Hepatocyte (in vitro differentiated cells): ENCODE measurements around the gene ZNF267. TPM values are rescaled to one million over a fixed set of nuclear protein-coding genes. Genes with fewer than 3 reads are reported as not detected.
"Not testable (repeated sequence)": the region's sequence is repeated elsewhere in the genome, so short reads cannot be mapped to it uniquely, and the experiment has no call there.

Experiments used
- DNase-seq: peaks from one replicate; pipeline ENCODE4 v3.0.0-alpha.2; 2016; ENCODE audit warnings: low spot score
- H2AFZ ChIP-seq: fragments of 200-600 bp; sonication (generic); 2 replicates; pipeline ENCODE4 v1.6.0; 2016; ENCODE audit warnings: antibody characterized with exemption, mild to moderate bottlenecking
- H3K27ac ChIP-seq: fragments of 200-600 bp; sonication (generic); 2 replicates; pipeline ENCODE4 v1.5.1; 2016; ENCODE audit warnings: mild to moderate bottlenecking
- H3K27me3 ChIP-seq: fragments of 200-600 bp; sonication (generic); 2 replicates; pipeline ENCODE4 v1.6.1; 2016
- H3K36me3 ChIP-seq: fragments of 200-600 bp; sonication (generic); replicated peaks from 2 replicates; pipeline ENCODE4 v1.5.1; 2016; ENCODE audit warnings: low read depth; ENCODE audit not compliant: insufficient read depth
- H3K4me1 ChIP-seq: fragments of 200-600 bp; sonication (generic); 2 replicates; pipeline ENCODE4 v1.5.1; 2016; ENCODE audit warnings: mild to moderate bottlenecking, moderate library complexity; ENCODE audit not compliant: insufficient read depth
- H3K4me2 ChIP-seq: fragments of 200-600 bp; sonication (generic); 2 replicates; pipeline ENCODE4 v1.6.0; 2016
- H3K4me3 ChIP-seq: fragments of 200-600 bp; sonication (generic); 2 replicates; pipeline ENCODE4 v1.5.1; 2016; ENCODE audit warnings: mild to moderate bottlenecking
- H3K79me2 ChIP-seq: fragments of 200-600 bp; sonication (generic); 2 replicates; pipeline ENCODE4 v1.6.0; 2017; ENCODE audit warnings: mild to moderate bottlenecking
- H3K9me2 ChIP-seq: fragments of 200-600 bp; sonication (generic); replicated peaks from 2 replicates; pipeline ENCODE4 v1.6.0; 2017; ENCODE audit warnings: mild to moderate bottlenecking; ENCODE audit not compliant: insufficient read depth
- H3K9me3 ChIP-seq: fragments of 200-600 bp; sonication (generic); 2 replicates; pipeline ENCODE4 v1.5.1; 2016; ENCODE audit warnings: low read depth, mild to moderate bottlenecking
- H4K20me1 ChIP-seq: fragments of 200-600 bp; sonication (generic); 2 replicates; pipeline ENCODE4 v1.6.0; 2016; ENCODE audit warnings: mild to moderate bottlenecking; ENCODE audit not compliant: insufficient read depth, poor library complexity, severe bottlenecking
- CTCF ChIP-seq: fragments of 200-600 bp; sonication (generic); IDR thresholded peaks from 2 replicates; pipeline ENCODE4 v1.5.1; 2016; ENCODE audit warnings: antibody characterized with exemption, mild to moderate bottlenecking; ENCODE audit not compliant: poor library complexity
- EZH2 ChIP-seq: fragments of 200-600 bp; sonication (generic); IDR thresholded peaks from 2 replicates; pipeline ENCODE4 v1.6.1; 2016; ENCODE audit warnings: antibody characterized with exemption, mild to moderate bottlenecking, borderline replicate concordance
- EZH2phosphoT487 ChIP-seq: fragments of 200-600 bp; sonication (generic); IDR thresholded peaks from one replicate; pipeline ENCODE4 v1.6.1; 2018; ENCODE audit warnings: antibody characterized with exemption, mild to moderate bottlenecking, low read depth, moderate library complexity; ENCODE audit not compliant: unreplicated experiment, severe bottlenecking
- WGBS: methylation state at CpG from one replicate; pipeline ENCODE4 v1.1.6; 2016; ENCODE audit warnings: low lambda C conversion rate; ENCODE audit errors: missing lambda C conversion rate; 5-methylcytosine and 5-hydroxymethylcytosine counted together
- polyA plus RNA-seq: library from polyadenylated mRNA; unstranded; fragments of >200 nt; fragmentation: Nextera tagmentation; extraction: Ambion mirVana; gene quantifications from 2 replicates; pipeline ENCODE4 v1.2.1, GENCODE V29; 2016
- total RNA-seq: library from RNA; depleted of rRNA; stranded (reverse); fragments of >200 nt; gene quantifications from 2 replicates; pipeline ENCODE4 v1.2.3, GENCODE V29; 2014

ZNF267 gene
- total and polyA plus RNA-seq, 2 experiments from 2014 or later = 6.4 to 18.2 TPM

GRCh38 chr16:31886227-31886626, 12.6 kb downstream of the ZNF267 start:
- no peaks in the 10 kb centered on the region for H3K9me2 ChIP-seq
- H2AFZ ChIP-seq = no peak overlapping the region
- H3K4me2 ChIP-seq = no peak overlapping the region
- DNase-seq = no peak
- H3K4me1 ChIP-seq = no peaks in the 10 kb centered on the region
- no peaks in the 10 kb centered on the region for H3K27me3 ChIP-seq
- TF ChIP-seq EZH2 = no peak
- no peak for TF ChIP-seq CTCF
- no peak for TF ChIP-seq EZH2phosphoT487
- no peaks in the 10 kb centered on the region for H4K20me1 ChIP-seq
- H3K79me2 ChIP-seq = peaks cover 87% of the 10 kb centered on the region
- no peak overlapping the region for H3K4me3 ChIP-seq
- peaks cover 5% of the 10 kb centered on the region for H3K36me3 ChIP-seq
- peaks cover 5% of the 10 kb centered on the region for H3K9me3 ChIP-seq
- no peak overlapping the region for H3K27ac ChIP-seq
- 99% methylated on average over 4 of the region's 4 CpGs for WGBS

- no peak for DNase-seq
- no peaks in the 10 kb centered on the region for H3K4me1 ChIP-seq
- TF ChIP-seq EZH2 (no peak), CTCF (no peak), EZH2phosphoT487 (no peak)
- H3K4me3 ChIP-seq = no peak overlapping the region
- no peak overlapping the region for H3K27ac ChIP-seq
- no peak overlapping the region for H2AFZ ChIP-seq
- peaks cover 11% of the 10 kb centered on the region for H3K9me3 ChIP-seq
- H3K9me2 ChIP-seq = no peaks in the 10 kb centered on the region
- peaks cover 11% of the 10 kb centered on the region for H3K36me3 ChIP-seq
- H3K4me2 ChIP-seq = no peak overlapping the region
- no peaks in the 10 kb centered on the region for H4K20me1 ChIP-seq
- H3K27me3 ChIP-seq = no peaks in the 10 kb centered on the region
- peaks cover 67% of the 10 kb centered on the region for H3K79me2 ChIP-seq
Observed at GRCh38 chr16:31888735-31889134, 15.1 kb downstream of the ZNF267 start.

- H3K4me1 ChIP-seq, H3K9me2 ChIP-seq, H3K4me2 ChIP-seq, H3K4me3 ChIP-seq, H2AFZ ChIP-seq, DNase-seq, H3K27me3 ChIP-seq, H3K27ac ChIP-seq, H4K20me1 ChIP-seq: not testable (repeated sequence)
- H3K79me2 ChIP-seq = peaks cover 46% of the 10 kb centered on the region
- 98% methylated on average over 4 of the region's 4 CpGs for WGBS
- peaks cover 22% of the 10 kb centered on the region for H3K36me3 ChIP-seq
- peaks cover 25% of the 10 kb centered on the region for H3K9me3 ChIP-seq
Observed at GRCh38 chr16:31892111-31892510, 18.5 kb downstream of the ZNF267 start.

GRCh38 chr16:31893824-31894223, 20.2 kb downstream of the ZNF267 start:
- Histone ChIP-seq H4K20me1 (no peaks in the 10 kb centered on the region), H3K36me3 (peaks cover 26% of the 10 kb centered on the region), H3K4me2 (no peak overlapping the region), H3K27ac (no peak overlapping the region), H3K79me2 (peaks cover 39% of the 10 kb centered on the region), H3K4me1 (no peaks in the 10 kb centered on the region), H3K27me3 (no peaks in the 10 kb centered on the region), H3K9me2 (no peaks in the 10 kb centered on the region), H3K9me3 (peaks cover 40% of the 10 kb centered on the region), H2AFZ (no peak overlapping the region), H3K4me3 (no peak overlapping the region)
- DNase-seq = no peak
- 100% methylated on average over 1 of the region's 1 CpG for WGBS
- TF ChIP-seq EZH2phosphoT487 (no peak), EZH2 (no peak), CTCF (no peak)
